GM18498 (cell line): ENCODE data around the gene TTC27.
"Not testable (repeated sequence)": the region's sequence is repeated elsewhere in the genome, so short reads cannot be mapped to it uniquely, and the experiment has no call there.

Experiments
- ATAC-seq: cut with Tn5 transposase; IDR thresholded peaks from one replicate; pipeline ENCODE4 v1.9.1; 2021; ENCODE audit warnings: mild to moderate bottlenecking, moderate library complexity; ENCODE audit not compliant: unreplicated experiment

The TTC27 gene

DNA sequence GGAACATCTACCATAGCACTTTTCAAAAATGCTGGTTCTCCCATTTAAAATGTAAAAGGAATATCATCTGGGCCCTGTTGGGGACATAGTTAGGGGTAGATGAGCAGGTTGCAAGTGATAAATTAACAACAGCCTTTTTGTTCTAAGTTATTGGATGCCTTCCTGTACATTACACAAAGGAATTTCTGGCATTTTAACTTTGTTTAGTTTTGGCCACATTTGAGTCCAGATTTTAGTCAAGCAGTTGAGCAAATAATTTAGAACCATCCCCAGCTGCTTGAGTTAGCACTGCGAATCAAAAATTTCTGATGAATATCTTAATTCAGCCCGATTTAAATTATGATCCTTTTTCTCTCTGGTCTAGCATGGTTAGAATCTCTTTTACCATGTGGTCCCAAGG lies 124.4 kb downstream of the TTC27 start:
- no peak for ATAC-seq

GRCh38 chr2:32752952-32753351 lies 125.1 kb downstream of the TTC27 start:
- ATAC-seq, result no peak

- not testable (repeated sequence) for ATAC-seq
These were observed 126.8 kb downstream of the TTC27 start for GRCh38 chr2:32754676-32755075.

GRCh38 chr2:32755666-32756065 lies 127.8 kb downstream of the TTC27 start:
- no peak for ATAC-seq

DNA sequence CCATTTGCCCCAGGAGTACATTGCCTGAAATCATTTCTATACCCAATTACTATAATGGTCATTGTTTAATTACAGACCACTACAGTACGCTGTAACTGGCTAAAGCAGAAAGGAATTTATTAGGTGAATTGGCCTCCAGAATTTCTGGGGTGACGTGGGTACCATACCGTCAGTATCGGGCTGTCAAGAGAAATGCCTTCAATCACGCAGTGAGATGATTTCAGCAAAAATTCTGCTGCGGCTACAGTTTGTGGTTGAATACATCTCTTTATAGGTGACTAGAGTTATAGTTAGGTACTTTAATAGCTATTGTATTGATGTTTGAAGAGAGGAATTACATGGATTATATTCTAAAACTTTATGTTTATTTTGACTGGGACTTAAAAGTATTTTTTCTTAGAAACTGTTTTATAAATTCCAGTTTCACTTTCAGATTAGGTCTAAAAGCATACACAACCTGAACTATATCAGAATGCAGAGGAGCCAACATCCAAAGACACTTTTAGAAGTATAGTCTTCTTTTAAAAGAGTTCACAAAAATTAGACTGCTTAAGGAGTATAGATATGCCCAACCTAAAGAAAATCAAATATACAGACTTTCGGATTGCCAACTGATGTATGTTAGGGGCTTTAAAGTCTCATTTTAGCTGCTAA lies 128.4 kb downstream of the TTC27 start:
- ATAC-seq, result peak; percentile 53

DNA sequence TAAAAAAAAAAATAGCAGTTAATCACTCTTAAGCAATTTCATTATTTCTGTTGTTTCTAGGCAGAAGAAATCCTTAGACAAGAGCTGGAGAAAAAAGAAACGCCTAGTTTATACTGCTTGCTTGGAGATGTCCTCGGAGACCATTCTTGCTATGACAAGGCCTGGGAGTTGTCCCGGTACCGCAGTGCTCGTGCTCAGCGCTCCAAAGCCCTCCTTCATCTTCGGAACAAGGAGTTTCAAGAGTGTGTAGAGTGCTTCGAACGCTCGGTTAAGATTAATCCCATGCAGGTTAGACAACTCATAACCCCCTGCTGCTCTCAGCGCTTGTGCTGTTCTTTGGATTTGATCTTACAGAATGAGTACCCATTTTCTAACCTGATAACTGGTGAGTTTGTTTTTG lies 130.4 kb downstream of the TTC27 start:
- ATAC-seq, result no peak

- no peak for ATAC-seq
These were observed 132.8 kb downstream of the TTC27 start for GRCh38 chr2:32760628-32761027.

- ATAC-seq, result no peak
These were observed 140.7 kb downstream of the TTC27 start for GRCh38 chr2:32768387-32769174.

- ATAC-seq, result no peak
These were observed 142.5 kb downstream of the TTC27 start for GRCh38 chr2:32770360-32770759.

DNA sequence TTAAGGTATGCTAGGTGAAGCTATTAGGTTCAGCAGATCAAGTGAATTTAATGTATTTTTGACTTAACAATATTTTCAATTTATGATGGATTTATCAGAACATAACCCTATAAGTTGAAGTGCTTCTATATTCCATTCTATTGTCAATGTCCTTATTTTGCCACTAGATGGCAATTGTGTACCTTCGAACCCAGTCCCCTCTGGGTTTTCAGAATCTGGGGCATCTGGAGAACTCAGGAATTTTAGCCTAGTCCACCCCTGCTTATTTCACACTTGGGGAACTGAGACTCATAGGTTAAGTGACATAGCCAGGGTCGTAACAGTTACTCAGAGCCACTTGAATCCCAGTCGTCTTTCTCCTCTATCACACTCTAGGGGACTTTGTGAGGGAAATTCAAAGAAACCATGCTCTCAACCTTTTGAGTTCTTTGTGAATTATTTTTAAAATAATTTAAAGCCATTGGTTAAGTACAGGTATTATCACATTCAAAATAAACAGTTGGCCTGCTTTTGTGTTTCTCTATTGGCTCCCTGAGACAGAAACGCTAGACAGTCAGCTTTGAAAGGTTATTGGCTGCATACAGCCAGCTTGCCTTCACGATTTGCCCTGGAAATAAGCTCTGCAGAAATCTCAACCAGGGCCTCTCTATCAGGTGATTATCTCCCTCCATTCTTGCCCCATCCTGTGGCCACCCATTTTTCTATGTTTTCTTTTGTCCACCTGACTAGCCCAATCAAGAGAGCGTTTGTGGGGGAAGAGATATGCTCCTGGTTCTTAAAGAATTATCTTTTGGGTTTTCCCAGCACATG lies 145.0 kb downstream of the TTC27 start:
- ATAC-seq, result no peak

DNA sequence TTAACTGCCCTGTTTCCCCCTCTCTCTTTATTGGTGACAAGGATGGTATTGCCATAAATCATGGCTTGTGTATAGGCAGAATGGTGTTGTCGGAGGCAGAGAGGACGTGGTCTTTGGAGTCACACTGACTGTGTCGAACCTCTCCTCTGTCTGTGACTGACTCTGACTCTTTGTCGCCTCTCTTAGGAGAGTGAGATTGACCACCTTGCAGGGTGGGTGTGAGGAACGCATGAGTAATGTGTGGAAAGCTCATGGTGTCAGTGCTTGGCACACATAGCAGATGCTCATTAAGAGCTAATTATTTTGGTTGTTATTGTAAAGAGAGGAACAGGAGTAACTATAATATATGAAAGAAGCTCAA lies 145.6 kb downstream of the TTC27 start:
- ATAC-seq, result no peak

DNA sequence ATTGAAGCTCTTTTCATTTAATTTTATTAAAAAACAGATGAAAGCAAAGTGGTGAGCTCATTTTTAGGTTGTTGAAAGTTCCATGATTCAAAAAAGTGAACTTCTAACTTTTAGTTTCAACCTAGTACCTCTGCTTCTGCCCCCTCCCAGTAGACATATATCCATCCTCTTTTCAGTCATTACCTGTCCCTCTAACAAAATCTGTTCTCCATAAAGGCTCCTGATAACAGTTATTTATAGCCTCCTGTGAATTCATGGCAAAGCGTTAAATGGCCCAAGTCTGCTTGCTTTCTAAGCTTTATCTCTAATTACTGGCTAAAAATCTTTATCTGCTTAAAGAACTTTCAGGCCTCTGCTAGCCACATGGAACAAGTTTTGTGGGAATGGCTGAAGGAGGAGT lies 148.1 kb downstream of the TTC27 start:
- ATAC-seq, result no peak

DNA sequence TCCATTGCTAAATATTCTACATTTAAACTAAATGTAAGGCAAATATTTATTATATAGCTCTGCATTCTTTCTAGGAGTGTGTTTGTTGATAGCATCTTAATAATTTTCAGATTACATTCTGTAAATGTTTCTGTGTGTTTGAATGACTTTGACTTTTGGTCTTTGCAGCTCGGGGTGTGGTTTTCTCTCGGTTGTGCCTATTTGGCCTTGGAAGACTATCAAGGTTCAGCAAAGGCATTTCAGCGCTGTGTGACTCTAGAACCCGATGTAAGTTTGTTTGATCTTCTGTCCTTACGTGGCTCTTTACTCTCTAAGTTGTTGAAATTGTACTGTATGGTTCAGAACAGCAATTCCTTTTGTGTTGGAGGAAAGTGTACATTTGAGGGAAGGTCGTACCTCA lies 149.9 kb downstream of the TTC27 start:
- ATAC-seq, result no peak

DNA sequence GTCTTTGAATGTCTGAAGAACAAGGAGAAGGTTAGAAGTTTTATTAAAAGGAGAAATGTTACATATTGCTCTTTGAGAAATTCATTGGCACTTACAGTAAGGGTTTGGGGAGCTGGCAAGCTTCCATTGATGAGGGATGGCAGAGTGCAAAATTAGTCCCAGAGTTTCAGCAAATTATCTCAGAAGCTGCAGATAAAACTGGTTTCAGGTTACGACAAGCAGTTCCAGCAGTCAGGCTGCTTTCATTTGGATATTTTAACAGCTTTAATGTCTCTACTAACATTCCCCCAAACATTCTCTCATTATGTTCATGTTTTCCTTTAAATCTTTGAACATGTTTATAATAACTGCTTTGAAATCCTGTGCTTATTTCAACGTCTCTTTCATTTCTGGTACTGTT lies 153.1 kb downstream of the TTC27 start:
- no peak for ATAC-seq

- ATAC-seq, result no peak
These were observed 155.6 kb downstream of the TTC27 start for GRCh38 chr2:32783469-32783868.

GRCh38 chr2:32783933-32784332 lies 156.1 kb downstream of the TTC27 start:
- no peak for ATAC-seq

DNA sequence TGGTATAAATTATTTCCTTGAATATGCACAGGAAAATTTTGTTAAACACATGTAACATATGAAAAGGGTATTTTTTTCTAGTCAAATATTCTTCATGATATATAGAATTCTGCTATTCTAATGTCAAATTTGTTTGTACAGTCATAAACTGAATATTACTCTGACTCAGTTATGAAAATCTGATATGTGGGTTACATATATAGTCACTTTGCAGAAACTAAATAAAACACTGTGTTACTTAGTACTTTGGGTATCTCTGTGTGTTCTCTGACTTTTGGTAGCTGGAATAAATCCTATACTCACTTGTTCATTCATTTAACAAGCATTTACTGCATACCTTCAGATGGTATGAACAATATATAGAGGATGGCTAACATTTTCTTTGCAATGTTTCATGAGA lies 159.4 kb downstream of the TTC27 start:
- ATAC-seq, result no peak

DNA sequence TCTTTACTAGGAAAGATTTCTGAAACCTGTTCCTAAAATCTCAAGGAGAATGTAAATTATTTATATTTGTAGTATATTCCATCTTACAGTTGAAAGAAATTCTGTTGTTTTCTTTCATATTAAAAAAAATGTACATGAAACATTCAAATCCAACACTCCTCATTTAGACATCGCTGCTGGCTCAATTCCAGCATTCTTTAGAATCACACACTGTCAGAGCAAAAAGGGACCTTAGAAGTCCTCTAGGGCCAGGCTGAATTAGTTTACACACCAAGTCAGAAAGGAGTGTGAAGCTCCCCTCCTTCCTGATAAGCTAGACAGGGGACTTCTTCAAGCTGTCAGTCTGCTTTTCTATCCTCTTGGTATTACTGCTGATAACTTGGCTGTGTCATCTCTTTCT lies 160.3 kb downstream of the TTC27 start:
- ATAC-seq, result no peak

GRCh38 chr2:32792416-32792815 lies 164.6 kb downstream of the TTC27 start:
- no peak for ATAC-seq

DNA sequence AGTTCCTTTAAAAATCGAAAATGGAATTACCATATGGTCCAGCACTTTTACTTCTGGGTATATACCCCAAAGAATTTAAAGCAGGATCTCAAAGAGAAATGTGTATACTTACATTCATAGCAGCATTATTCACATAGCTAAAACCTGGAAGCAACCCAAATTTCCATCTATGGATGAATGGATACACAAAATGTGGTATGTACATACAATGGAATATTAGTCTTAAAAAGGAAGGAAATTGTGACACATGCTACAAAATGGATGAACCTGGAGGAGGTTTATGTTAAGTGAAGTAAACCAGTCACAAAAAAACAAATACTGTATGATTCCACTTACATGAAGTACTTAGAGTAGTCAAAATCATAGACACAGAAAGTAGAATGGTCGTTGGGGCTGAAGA lies 171.0 kb downstream of the TTC27 start:
- ATAC-seq, result no peak

DNA sequence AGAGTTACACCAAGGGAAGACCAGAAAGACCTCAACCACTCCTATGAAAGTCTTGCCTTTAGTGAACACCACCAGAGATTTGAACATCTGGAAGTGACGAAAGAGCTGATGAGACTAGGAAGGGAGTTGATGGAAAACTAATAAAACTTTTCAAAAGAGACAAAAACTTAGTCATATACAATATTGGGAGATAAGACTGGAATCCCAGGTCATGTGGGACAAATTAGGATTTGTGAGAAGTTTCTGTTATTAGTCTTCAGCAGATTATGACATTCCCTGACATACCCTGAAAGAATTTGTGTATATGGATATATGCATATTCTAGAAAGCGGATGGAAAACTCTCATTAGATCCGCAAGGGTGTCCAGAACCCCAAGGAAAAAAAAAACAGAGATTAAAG lies 173.9 kb downstream of the TTC27 start:
- no peak for ATAC-seq

GRCh38 chr2:32802877-32803276 lies 175.0 kb downstream of the TTC27 start:
- ATAC-seq, result no peak
